Vagina (tissue), 2 donors: ENCODE measurements around the gene TFAP2A.
A peak's percentile ranks its signal among the peaks of the same experiment; 100 is the strongest.

Source experiments
- POLR2AphosphoS5 ChIP-seq, 2 donors: sonication (generic); formaldehyde crosslinking; IDR thresholded peaks; one replicate each; pipeline ENCODE4 v1.9.0; 2017; ENCODE audit warnings: antibody characterized with exemption in 2 of 2, mild to moderate bottlenecking in 2 of 2, low read depth in 1 of 2; ENCODE audit not compliant: insufficient read depth in 1 of 2
- TF ChIP-seq, protein P1 (sequence below), 3 experiments: fragments of 450-650 bp in 2 of 3; fragments of 200-600 bp in 1 of 3; sonication (generic) in 1 of 3; IDR thresholded peaks; one replicate each; pipeline ENCODE4 v1.5.1; 2017 to 2019; ENCODE audit warnings: antibody characterized with exemption in 3 of 3, mild to moderate bottlenecking in 2 of 3, moderate library complexity in 2 of 3

GRCh38 chr6:10403385-10404106, 11.3 kb downstream of the TFAP2A start:
- TF ChIP-seq POLR2AphosphoS5 (IDR thresholded peaks at IDR 0.05; ENCODE audit: insufficient read depth in 1 of 2, low read depth in 1 of 2), result peak in 1 of 2 donors; percentile 34
- TF ChIP-seq, protein P1, sequence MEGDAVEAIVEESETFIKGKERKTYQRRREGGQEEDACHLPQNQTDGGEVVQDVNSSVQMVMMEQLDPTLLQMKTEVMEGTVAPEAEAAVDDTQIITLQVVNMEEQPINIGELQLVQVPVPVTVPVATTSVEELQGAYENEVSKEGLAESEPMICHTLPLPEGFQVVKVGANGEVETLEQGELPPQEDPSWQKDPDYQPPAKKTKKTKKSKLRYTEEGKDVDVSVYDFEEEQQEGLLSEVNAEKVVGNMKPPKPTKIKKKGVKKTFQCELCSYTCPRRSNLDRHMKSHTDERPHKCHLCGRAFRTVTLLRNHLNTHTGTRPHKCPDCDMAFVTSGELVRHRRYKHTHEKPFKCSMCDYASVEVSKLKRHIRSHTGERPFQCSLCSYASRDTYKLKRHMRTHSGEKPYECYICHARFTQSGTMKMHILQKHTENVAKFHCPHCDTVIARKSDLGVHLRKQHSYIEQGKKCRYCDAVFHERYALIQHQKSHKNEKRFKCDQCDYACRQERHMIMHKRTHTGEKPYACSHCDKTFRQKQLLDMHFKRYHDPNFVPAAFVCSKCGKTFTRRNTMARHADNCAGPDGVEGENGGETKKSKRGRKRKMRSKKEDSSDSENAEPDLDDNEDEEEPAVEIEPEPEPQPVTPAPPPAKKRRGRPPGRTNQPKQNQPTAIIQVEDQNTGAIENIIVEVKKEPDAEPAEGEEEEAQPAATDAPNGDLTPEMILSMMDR (IDR thresholded peaks at IDR 0.05), result no peak
